Pulmonary artery endothelial cell (primary cell): Measurements from ENCODE around the gene TRIO. TPM values are rescaled to one million over a fixed set of nuclear protein-coding genes. Genes with fewer than 3 reads are reported as not detected.

ENCODE experiments used
- DNase-seq: peaks from one replicate; pipeline ENCODE4 v3.0.0-alpha.2; 2011; ENCODE audit warnings: low read depth, low spot score
- total RNA-seq: library from RNA; depleted of rRNA; stranded (reverse); fragments of >200 nt; gene quantifications from 2 replicates; pipeline ENCODE4 v1.2.3, GENCODE V29; 2014

TRIO gene
- total RNA-seq, 1 donor from 2014 or later, result 144 TPM

DNA sequence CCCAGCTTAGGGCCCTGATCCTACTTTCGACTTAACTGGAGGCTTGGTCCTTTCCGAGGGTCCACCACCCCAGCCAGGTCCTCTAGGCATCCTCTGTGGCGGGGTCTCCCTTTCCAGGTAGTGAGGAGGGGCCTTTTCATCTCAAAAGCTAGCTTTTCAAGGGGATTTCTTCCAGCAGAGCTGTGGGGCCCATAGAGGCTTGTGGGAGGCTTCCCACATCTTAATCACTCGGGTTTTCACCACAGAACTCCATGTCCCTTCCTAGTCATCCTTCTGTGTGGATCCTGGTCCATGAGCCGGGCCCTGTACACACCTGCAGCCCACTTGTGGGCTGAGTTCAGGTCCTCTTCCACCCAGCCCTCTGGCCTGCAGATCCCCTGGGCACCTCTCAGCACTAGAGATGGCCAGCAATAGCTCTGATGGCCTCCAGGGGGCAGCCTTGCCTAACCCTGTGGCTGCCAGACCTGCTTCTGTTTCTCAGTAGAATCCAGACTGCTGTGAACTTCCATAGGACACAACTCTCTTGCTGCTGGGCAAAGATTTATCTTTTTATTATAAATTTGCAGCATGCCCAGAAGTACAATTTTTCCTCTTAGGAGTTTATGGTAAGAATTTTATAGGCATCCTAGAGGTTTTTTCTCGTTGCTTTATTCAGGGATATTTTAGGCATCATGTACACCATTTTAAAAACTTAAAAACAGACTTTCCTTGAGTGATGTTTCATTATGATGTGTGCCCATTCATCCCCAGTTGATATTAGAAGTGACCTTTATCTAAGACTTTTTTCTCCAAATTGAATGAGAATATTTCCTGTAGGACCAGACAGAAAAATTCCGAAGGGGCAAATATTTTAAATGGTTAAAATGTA lies 208.9 kb downstream of the TRIO start:
- DNase-seq, result peak; percentile 35

DNA sequence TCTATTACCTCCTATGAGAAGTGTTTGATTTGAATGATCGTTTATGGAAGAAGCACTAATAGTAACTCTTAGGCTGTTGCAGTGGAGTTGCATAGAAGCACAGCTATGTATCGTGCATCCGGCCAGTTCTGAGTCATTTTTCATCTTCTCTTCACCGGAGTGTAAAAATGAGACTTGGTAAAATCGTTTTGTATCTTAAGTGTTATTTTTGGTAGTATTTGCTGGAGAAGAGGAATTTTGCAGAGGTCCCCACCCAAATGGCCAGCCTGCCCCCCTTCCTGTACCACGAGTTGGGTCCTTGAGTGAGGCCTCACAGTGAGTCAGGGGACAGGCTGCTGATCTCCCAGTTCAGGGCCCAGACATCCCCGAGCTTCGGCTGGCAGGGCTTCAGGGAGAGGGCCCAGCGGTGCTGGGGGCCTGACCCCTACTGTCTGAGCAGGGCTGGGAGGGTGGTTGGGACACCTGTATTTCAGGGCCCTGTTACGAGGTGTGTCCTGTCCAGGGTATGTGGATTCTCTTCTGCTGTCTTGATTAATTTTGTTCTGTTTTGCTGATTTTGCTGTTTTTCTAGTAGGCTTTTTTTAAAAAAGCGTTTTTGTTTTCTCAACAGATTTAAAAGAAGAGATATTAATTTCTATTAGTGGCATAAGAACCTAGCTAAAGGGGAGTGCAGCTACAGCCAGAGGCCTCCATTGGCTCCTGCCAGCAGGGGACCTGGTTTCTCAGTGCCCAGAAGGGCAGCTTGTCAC lies 210.8 kb downstream of the TRIO start:
- no peak for DNase-seq

DNA sequence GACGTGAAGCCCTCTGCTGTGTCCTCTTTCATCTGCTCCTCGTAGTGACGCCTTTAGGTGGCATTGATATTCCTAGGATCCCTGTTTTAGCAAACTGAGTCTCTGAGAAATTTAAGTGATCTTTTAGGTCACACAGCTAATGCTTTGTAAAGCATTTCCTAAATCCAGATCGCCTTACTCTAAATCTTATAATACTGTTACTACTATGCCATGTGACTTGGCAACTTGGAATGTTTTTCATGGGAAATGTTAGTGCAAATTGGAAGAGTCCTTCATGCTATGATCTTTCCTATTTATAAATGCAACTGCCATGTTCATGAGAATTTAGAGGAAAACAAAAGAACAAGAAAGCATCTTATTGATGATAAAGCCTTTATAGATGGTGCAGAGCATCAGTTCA lies 212.2 kb downstream of the TRIO start:
- no peak for DNase-seq

DNA sequence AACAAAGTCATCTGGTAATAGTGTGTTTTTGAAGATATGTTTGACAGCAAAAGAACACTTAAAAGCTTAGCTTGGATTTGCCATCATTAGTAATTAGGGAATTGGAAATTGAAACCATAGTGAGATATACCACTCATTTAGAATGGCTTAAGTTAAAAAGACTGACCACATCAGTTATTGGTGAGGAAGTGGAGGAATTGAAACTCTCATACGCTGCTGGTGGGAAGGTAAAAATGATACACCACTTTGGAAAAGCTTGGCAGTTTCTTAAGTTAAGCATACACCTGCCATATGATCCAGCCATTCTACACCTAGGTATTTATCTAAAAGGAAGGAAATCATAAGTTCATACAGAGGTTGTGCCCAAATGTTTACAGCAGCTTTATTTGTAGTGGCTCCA lies 213.2 kb downstream of the TRIO start:
- DNase-seq, result no peak

DNA sequence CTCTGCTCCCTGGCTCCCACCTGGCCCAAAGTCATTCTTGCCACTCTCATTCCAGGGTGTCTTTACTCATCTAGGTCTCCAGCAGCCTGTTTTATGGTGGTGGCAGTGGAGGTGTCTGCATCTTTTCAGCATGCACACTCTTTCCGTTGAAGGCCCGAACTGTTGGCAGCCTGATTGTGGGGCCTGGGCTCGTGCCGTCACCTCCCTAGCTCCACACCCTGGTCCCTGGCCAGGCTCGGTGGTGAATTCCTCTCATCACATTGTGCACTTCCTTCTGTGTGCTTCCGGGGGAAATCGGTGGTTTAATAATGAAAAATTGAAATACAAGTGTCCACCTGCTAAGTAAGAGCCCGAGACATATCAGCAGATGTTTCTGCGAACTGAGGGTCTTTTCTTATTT lies 214.3 kb downstream of the TRIO start:
- DNase-seq, result no peak

DNA sequence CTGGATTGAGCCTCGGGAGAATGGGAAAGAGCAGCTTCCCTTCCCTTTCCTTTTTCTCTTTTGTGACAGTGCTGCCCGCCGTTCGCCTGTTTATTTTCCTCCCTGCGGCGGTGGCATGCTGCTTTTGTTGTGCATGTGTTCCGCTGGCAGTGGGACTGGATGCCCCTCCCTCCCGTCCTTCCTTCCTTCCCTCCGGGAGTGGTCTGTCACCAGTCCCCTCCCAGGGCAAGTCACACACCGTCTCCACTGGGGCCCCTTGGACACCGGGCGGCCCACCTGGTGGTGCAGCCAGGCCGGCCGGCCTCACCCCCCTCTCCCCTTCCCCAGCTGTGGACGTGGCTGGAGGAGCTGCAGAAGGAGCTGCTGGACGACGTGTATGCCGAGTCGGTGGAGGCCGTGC lies 214.7 kb downstream of the TRIO start:
- DNase-seq, result no peak

DNA sequence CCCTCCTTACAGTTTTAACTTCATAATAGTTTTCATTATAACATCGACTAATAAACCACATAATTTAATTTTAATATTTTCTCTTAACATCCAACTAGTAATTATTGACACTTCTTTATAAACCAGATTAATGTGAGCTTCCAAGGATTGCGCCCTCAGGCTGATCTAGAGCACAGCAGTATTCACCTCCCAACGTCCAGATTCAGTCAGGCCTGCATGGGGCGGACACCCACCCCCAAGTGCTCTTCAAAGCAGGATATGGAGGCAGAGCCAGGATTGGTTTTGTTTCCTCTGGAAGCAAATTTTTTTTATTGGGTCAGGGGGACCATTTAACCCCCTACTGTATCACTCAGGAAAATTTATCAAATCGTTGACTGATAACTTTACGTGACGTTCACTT lies 215.4 kb downstream of the TRIO start:
- DNase-seq, result no peak

DNA sequence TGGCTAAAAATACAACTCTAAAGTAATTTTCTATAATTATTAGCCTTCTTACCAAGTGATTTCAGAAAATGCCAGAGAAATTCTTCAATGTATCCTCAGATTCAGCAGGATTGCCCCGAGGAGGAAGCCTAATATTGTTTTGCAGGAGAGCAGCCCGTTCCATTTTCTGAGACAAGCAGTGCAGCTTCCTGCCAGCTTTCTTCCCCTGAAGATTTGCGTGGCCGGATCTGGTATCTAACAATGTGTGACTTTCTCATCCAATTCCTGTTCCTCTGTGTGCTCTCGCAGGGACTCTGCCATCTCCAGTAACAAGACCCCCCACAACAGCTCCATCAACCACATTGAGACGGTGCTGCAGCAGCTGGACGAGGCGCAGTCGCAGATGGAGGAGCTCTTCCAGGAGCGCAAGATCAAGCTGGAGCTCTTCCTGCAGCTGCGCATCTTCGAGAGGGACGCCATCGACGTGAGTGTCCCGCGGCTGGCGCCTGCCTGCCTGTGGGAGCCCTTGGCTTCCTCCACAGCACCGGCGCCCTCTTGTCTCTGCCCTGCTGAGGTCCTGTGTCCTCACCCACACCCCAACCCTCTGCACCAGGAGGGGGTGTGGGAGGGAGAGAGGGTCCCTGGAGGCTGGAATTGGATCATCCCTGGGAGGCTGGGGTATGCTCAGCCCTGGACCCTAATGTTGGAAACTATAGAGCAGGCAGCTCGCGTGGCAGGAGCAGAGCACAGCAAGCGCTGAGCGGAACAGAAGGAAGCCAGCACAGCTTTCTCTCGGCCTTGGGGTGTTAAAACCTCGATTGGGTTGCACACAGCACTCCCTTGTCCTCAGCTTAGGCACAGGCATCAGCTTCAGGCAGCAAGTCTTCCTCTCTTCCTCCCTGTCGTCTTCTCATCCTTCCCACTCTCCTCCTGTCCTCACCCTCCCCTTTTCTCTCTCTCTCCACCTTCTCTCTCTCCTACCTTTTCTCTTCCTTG lies 216.2 kb downstream of the TRIO start:
- no peak for DNase-seq

DNA sequence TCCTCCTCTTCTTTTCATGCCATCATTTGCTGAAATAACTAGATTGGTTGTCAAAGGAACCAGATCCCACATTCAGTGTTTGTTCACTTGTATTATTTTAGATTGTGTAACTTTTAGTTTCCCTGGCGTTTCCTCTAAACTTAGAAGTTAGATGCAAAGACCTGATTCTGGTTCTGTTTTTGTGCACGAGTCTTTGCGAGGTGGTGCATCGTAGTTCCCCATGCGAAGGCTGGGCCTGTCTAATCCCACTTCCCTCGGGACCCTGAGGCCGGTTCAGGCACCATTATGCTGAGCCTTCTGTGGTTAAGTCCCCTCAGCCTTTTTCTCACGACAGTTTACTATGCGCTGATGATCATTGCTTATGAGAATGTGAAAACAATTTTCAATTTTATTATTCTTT lies 219.3 kb downstream of the TRIO start:
- DNase-seq, result no peak

DNA sequence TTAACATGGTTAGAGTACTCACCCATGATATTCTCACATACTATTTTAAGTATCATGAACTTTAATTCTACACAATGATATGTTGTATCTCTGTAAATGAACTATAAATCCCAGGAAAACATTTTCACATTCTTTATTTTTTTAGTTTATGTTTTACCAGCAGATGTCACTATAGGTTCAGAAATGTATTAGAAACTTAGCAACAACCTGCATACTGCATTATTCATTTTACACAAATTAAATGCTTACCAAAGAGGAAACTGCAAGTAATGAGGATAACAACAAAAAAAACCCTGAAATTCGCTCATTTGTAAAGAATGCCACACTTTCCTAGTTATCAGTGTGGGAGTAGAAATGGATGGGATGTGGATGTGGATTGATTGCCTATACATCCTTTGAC lies 221.0 kb downstream of the TRIO start:
- no peak for DNase-seq

DNA sequence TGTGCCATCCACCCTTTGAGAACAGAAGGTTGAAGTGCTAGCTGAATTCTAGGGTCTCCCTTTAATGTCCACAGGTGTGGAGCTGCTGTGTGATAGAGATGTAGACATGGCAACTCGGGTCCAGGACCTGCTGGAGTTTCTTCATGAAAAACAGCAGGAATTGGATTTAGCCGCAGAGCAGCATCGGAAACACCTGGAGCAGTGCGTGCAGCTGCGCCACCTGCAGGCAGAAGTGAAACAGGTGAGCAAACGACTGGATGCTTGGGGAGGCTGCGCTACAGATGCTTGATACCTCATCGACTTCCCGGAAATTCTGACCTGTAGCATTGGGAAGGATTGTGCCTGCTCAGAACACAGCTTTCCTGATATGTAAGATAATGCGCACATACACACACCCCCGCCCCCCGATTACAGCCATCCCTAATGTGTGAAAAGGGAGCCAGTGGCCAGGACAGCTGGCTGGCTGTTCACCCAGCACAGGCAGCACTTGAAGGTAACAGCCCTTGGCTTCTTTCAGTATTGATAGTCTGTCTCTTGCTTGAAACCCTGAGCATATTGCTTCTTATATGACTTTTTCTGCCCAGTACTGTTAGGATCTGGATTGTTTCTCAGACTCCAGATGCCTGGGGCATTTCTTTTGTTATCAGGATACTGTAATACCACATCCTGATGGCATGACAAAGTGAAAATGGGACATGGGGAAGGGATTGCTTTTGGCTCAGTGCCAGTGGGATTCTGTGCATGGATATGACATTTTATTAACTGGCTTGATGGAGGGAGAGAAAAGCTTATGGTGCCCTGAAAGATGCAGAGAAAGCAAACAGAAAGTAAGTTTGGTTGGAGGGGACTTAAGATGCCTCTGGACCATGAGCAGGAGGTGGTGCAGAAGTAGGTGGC lies 221.7 kb downstream of the TRIO start:
- no peak for DNase-seq

DNA sequence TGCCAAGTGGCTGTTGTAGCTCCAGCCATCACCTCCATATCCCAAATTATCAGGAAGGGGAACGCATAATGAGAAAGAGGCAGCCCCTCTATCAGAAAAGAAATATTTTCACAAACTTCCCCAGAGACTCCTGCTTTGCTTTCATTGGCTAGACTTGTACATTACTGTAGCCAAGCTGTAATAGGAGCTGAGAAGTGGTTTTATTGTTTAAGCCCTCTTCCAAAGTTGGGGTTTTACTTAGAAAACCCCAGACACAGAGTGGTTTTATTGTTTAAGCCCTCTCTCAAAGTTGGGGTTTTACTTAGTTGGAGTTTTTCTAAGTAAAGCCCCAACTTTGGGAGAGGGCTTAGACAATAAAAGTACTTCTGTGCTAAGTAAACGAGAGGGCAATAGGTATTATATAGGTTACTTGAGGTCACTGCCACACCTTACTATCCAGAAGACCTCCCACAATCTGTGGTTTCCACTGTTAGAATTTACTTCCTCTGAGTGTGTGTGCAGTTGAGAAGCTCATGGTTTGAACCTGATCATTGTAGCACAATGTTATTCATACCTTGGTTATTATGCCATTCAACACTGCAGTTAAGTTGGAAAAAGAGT lies 222.8 kb downstream of the TRIO start:
- DNase-seq, result no peak

DNA sequence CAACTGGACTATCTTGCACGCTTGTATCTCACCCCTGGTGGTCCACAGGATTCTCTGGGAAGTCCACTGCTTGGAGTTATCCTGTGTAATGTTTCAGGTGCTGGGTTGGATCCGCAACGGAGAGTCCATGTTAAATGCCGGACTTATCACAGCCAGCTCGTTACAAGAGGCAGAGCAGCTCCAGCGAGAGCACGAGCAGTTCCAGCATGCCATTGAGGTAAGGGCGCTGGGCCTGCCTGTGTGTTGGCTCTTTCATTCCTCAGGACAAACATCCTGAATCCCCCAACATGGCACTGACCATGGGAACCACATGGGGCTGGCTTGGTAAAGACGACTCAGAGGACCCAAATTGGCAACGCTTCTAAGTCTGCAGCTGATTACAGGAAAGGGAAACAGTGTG lies 223.6 kb downstream of the TRIO start:
- DNase-seq, result no peak

DNA sequence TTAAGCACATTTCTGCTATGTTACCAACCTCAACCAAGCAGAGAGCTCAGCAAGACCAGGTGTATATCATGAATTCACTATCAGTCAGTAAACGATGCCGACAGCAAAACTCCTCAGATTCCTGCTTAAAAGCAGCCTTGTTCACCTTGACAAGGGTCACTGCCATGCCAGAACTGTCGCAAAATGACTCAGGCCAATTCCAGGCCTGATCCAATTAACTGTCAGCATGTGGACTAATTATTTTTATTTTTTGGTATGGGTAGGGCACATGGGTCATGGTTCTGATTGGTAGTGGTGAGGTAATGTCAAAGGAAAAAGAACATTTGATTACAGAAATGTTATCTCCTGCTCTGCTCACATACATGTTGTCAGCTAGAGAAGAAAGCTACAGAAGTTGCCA lies 224.2 kb downstream of the TRIO start:
- no peak for DNase-seq

DNA sequence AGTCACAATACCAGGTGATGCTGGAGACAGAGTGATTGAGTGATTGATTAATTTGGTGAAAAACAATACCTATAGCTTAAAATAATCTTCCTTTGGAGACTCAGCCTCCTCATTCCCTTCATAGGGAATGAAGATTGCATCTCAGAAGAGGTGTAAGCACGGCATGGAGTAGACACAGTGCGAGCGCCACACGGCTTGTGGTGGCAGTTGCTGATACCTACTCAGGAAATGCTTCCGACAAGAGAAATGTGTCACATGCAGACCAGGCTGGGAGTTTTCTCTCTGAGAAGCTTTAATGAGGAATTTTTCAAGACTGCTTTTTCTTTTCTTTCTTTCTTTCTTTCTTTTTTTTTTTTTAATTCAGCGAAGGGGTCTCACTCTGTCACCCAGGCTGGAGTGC lies 226.6 kb downstream of the TRIO start:
- no peak for DNase-seq

DNA sequence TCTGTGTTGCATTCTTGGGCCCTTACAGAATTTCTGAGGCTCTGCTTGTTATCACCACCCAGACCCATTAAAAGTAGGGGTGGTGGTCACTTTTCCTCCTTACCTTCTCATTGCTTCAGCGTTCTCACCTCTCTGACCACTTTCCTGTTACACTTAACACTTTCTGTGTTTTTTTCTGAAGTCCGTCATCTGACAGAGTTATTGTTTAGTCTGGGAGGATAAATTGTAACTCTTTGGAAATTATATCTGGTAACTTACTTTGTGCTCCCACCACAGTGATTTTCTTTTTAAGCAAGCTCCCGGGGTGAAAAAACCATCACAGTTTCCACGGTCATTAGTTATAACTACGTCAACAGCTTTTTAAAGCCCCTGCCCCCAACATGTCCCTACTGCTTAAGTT lies 227.2 kb downstream of the TRIO start:
- DNase-seq, result no peak

DNA sequence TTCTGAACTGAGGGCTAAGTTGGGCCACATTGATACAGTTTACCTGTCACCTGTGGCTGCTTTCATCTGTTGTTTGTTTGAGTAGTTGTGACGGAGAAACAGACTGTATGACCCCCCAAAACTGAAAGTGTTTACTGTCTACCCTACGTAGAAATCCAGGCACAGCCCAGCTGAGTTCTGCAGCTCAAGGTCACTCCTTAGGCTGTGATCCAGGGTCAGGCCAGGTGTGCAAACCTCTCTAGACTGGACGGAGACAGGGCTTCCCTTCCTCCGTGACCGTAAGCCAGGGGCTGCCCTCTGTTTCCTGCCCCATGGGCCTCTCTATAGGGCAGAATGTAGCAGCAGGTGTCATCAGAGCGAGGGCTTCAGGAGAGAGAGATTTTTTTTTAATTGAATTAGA lies 230.5 kb downstream of the TRIO start:
- no peak for DNase-seq

DNA sequence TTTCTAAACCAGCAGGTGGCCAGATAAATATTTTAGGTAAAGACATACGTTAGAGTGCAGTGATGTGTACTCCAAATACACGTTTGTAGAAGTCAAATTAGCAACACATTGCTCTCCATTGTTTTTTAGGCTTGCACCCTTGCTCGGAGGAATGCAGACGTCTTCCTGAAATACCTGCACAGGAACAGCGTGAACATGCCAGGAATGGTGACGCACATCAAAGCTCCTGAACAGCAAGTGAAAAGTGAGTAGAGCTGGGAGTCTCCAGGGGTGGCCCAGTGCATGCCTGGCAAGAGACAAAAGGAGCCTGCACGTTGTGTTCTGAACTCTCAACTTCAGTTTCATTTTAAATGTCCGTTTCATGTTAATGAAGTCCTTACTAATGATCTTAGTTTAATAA lies 231.0 kb downstream of the TRIO start:
- no peak for DNase-seq

DNA sequence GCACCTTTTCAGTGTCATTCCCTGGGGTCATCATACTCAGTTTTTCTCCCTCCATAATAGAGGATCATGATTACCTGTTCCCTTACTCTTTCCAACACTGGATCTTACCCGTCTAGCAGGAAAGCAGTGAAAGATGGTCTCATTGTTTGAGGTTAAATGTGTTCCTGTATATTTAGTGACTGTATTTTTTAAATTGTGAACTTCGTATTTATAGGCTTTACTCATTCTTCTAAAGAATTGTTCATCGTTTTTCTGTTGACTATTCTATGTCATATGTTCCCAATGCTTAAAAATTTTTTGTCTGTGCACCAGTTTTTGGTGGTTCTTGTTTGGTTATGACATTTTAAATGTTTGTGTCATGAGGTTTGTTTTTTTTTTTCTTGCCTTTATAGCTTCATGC lies 233.6 kb downstream of the TRIO start:
- DNase-seq, result no peak

DNA sequence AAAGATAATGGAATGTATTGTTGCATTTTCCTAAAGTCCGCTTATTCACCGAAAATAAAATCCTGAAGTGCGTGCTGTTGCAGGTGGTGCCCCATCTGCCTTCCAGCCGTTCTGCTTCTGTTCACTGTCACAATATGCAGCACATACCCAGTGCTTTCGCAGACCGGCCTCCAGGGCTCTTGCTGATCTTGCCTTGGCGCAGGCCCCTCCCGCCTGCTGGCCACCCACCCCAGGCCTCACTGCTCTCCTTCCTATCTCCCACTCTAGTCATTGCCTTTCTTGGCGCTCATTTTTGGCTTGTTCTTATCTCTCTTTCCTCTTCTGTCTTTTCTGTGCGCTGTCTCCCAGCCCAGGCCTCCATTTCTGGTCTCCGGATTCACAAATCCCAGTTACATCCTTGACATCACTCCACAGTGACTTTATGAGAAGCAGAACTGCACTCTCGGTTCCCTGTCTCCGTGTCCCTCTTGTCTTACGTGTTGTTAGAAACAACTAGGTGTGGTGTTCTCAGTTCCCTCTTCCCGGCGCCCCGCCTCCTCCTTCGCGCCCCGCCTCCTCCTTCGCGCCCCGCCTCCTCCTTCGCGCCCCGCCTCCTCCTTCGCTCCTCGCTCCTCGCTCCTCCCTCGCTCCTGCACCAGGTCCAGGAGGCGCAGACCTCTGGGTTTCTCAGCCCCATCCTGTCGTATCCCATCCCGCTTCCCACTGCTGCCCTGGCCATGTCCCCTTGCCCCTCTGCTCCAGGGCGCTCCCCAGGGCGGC lies 236.8 kb downstream of the TRIO start:
- no peak for DNase-seq
